Fibroblast of skin of right quadriceps (primary cell): ENCODE measurements around the gene FBRSL1.

Experiments used
- DNase-seq: peaks from one replicate; pipeline ENCODE4 v3.0.0-alpha.2; 2013

The FBRSL1 gene

DNA sequence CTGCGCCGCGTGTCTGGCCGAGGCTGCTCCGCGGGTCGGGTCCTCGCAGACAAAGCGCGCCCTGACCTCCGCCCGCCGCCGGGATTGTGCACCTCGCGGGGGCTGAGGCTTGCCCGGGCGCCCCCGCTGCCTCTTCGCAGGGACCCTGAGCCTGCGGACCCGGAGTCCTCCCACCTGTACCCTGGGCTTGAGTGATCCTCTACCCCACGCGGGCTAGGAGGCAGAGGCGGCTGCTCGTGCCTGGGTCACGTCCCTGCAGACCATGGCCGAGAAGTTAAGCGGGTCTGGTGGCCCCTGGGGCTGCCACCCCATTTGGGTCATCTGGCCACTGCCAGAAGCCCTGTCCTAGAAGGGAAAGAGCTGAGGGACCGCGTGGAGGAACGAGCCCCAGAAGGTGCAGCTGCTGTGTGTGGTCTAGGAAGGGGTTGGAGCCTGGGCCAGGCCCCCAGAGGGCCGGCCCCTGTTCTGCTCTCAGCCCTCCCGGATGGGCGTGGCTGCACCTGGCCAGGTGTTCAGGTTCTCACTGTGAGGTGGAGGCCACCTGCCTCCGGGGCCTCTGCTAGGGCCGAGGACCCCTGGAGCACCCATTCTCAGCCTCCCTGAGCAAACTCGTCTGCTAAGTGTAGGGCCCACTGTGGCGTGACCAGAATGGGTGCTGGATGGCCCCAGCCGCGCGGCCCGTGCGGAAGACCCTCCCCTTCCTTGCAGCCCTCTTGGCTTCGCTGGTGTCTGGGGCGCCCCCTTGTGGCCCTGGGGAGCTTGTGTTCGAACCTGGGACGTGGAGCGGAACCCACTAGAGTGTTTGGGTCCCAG is 70.9 kb downstream of the FBRSL1 start:
- peak; percentile 60 for DNase-seq
